Measurements from ENCODE around the gene OR5M10.

DNA sequence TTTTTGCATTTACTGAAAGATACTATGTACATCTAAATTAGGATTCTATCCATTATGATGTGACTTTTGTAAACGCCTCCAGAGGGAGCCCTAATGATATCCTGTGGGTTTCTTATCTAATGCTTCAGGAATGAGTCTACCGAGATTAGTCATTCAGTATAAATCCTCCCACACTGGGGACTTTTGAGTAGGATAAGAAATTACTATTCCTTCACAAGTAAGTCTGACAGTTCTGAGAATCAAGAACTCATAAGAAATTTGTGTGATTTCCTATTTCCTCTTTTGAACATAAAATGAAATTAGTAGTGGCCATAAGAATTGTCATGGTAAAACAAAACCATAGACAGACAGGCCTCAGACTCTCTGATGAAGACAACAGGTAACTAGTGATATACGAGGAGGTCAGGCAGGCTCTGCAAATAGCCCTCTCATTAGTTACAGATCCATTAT, 47.2 kb upstream of the OR5M10 start:
- TF ChIP-seq, protein P1, sequence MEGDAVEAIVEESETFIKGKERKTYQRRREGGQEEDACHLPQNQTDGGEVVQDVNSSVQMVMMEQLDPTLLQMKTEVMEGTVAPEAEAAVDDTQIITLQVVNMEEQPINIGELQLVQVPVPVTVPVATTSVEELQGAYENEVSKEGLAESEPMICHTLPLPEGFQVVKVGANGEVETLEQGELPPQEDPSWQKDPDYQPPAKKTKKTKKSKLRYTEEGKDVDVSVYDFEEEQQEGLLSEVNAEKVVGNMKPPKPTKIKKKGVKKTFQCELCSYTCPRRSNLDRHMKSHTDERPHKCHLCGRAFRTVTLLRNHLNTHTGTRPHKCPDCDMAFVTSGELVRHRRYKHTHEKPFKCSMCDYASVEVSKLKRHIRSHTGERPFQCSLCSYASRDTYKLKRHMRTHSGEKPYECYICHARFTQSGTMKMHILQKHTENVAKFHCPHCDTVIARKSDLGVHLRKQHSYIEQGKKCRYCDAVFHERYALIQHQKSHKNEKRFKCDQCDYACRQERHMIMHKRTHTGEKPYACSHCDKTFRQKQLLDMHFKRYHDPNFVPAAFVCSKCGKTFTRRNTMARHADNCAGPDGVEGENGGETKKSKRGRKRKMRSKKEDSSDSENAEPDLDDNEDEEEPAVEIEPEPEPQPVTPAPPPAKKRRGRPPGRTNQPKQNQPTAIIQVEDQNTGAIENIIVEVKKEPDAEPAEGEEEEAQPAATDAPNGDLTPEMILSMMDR (IDR thresholded peaks at IDR 0.05) = peak in 1 of 2 donors; percentile 23
- TF ChIP-seq POLR2A (IDR thresholded peaks at IDR 0.05) (no peak), EP300 (IDR thresholded peaks at IDR 0.05) (no peak)
